ENCODE results near the gene SPEF1.

Gene SPEF1

DNA sequence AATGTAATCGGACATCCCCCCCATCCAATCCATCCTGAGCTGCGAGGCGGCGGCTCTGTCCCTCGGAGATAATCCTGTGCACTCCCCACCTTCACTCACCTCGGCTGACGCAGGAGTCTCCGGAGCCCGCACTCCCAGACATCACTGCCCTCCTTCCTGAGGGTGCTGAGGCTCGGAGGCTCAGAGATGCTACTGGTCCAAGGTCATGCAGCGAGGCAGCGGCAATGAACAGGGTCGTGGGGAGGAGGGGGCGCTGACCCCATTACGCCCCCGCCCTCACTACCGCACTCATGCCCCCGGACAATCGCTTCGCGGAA lies 14.2 kb downstream of the SPEF1 start:
- DNase-seq (ENCODE audit: low read depth, low spot score) = no peak

DNA sequence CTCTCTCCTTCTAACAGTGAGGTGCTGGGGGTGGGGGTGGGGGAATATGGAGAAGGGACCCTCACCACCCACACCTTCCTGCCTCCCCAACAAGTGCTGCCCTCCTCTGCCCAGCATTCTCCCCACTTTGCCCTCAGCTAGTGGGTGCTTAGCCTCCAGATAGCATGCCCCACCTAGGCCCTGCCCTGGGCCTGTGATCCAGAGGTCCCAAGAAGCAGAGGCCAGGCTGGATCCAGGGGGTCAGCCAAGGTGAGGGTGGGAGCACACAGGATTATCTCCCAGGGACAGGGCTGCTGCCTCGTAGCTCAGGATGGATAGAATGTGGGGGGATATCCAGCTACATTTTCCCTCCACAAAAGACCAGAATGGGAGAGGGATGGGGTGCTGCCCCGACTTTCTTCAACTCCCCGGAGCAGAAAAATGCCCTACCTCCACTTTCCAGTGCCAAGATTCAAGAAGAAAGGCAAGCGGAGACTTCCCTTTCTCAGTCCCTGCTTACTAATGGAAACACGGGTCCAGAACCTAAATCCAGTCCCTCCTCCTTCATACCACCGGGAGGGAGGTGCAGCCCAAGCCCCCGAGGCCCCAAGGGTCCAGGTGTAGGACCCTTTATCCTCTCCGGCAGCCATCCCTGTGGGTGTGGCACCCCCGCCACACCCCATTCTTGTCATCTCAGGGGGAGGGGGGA lies 14.7 kb downstream of the SPEF1 start:
- no peak for DNase-seq (ENCODE audit: low read depth, low spot score)

- DNase-seq (ENCODE audit: low read depth, low spot score) = no peak
Measured at GRCh38 chr20:3765171-3765882, 15.9 kb downstream of the SPEF1 start.

GRCh38 chr20:3764659-3765058 lies 16.6 kb downstream of the SPEF1 start:
- no peak for DNase-seq (ENCODE audit: low read depth, low spot score)

DNA sequence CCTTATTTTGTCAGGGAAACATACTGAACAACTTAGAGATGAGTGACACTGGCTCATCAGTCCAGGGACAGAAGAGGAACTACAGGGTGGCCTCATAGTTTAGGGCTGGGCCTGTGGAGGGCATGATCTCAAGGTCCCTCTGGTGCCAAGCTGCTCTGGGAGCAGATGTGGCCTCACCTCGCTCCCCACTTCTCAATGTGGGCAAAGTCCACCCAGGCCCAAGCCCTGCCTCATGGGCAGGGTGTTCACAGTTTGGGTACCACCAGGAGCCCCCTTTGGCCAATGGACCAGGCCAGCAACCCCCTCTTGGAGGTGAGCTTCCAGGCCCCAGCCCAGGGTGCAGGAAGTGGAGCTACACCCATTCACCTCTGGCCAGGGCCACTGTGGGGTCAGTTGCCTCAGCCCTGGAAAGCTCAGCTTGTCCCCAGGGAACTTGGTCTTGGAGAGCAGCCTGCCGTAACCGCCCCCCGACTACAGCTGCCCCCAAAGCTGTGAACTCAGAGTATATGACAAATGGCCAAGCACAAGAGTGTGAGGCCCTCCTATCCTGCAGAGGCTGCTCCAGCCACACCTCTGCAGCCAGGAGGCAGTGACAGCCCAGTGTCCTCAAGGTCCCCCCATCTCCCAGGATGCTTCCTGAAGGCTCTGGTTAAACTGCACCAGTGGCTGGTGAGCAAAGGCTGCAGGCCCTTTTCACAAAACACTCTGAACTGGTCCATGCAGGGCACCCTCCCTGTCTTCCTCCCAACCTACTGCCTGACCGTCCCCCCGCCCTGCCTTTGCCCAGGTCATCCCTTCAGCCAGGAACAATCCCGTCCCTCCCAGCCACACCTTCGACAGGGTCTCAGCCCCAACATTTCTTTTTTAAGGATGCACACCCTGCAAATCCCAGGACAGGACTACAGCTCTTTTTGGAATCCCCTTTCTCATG lies 17.3 kb downstream of the SPEF1 start:
- DNase-seq (ENCODE audit: low read depth, low spot score) = no peak

GRCh38 chr20:3760655-3761348 lies 20.4 kb downstream of the SPEF1 start:
- DNase-seq (ENCODE audit: low read depth, low spot score) = no peak

GRCh38 chr20:3759884-3760283 lies 21.4 kb downstream of the SPEF1 start:
- DNase-seq (ENCODE audit: low read depth, low spot score) = no peak

DNA sequence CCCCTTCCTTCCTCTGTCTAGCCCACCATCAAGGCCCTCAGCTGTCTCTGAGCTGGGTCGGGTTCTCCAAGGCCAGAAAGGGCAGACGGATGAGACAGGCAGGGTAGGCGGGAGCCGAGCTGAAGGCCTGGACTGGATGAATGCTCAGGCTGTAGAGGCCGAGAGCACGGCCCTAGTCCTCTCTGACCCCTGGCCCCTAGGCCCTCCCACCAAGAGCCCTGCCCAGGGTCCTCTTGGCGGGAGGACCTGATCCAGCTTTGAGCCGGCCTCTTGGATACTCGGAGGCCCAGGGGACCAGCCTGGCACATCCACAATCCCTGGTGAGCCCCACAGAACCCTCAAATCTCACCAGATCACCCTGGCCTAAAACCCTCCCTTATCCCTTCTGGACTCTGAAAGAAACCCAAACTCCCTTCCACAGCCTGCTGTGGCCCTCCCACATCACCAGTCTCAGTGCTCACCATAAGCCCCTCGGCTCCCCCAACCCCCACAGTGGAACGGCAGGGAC lies 21.9 kb downstream of the SPEF1 start:
- no peak for DNase-seq (ENCODE audit: low read depth, low spot score)

DNA sequence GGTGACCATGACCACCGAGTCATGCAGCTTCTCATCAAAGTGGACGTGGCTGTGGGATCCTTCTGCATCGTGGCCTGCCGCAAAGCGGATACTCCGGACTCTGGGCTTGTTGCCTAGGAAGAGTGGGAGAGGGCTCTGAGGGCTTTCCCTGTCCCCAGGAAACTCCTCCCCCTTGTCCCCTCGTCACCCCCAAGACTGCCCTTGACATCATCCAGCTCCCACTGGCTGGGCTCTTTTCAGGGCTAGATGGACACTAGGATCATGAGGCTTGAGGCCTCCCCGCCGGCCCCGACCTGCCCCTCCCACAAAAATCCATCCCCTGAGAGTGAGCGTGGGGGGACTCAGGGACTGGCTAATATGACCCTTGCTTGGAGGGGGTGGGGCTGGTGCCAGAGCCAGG lies 22.7 kb downstream of the SPEF1 start:
- DNase-seq (ENCODE audit: low read depth, low spot score) = no peak

GRCh38 chr20:3757268-3757667 lies 24.0 kb downstream of the SPEF1 start:
- no peak for DNase-seq (ENCODE audit: low read depth, low spot score)

DNA sequence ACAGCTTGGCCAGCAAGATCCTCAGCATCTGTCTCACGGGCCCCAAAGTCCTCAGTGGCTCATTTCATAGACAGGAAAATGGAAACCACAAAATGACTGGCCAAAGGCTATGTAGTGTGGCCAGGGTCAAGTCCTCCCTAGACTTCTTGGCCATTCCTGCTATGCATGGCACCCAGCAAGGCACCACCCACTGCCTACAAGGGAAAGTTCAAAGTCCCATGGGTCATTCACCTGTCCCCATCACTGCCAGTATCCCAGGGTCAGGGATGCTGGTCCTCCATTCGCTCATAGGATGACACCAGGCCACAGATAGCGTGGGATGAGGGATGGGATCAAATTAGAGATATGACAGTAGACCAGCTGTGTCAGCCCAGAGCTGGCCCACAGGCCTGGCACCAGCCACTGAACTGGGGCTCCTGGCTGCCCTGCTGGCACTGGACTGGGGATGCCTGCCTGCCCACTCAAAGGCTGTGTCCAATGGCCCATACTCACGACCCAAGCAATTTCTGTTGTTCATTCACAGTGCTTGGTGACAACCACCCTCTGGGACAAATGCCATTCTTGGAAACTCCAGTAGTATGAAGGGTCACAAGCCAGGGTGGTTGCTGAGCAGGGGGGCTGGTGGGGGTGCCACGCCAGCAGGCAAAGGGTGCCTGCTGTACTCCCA lies 25.3 kb downstream of the SPEF1 start:
- DNase-seq (ENCODE audit: low read depth, low spot score) = no peak

- DNase-seq (ENCODE audit: low read depth, low spot score) = no peak
Measured at GRCh38 chr20:3755269-3755668, 26.0 kb downstream of the SPEF1 start.

DNA sequence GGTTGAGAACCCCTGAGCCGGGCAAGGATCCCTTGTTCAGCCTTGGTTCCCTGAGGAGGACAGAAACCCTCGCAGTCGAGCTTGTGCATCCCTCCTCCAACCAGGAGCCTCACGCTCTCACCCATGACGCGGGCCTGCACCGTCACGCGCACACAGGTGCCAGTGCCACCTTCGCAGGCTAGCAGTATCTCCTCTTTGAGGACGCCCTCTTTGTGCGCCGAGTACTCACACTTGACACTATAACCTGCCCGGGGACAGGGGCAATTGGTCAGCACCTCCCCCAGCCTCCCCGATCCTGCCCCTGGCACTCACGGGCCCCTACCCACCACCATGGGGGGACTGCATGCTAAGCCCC lies 27.0 kb downstream of the SPEF1 start:
- DNase-seq (ENCODE audit: low read depth, low spot score) = no peak

GRCh38 chr20:3753501-3754275 lies 27.6 kb downstream of the SPEF1 start:
- no peak for DNase-seq (ENCODE audit: low read depth, low spot score)

DNA sequence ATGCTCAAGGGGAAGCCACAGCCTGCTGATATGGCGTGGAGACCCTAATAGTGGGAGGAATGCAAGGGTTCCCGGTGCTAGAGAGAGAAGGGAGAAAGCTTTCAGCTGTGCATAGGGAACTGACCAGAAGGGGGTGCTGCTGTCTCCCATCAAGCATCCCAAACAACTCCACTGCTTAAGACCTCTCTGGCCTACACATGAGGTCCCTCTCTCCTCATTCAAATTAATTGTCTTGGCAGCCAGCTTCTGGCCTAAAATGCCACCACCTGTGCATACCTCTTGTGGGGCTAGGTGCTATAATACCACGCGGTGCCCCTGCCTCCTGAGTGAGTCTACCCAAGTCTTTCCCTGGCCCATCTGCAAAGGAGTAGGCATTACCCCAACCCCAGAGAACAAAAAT lies 28.1 kb downstream of the SPEF1 start:
- no peak for DNase-seq (ENCODE audit: low read depth, low spot score)

GRCh38 chr20:3752386-3752759 lies 28.9 kb downstream of the SPEF1 start:
- DNase-seq (ENCODE audit: low read depth, low spot score) = no peak

GRCh38 chr20:3751675-3752385 lies 29.4 kb downstream of the SPEF1 start:
- DNase-seq (ENCODE audit: low read depth, low spot score) = no peak

DNA sequence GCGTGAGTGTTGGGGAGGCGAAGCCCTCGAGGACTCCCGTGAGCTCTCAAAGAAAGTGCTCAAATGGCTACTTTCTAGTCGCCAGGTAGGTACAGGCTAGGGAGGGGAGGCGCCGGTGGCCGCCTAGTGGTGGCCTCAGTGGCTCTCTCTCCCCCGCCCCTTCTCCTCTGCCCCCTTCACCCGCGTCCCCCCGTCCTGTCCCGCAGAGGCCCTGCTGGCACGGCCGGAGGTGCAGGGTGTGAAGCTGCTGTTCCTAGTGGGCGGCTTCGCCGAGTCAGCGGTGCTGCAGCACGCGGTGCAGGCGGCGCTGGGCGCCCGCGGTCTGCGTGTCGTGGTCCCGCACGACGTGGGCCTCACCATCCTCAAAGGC lies 30.0 kb downstream of the SPEF1 start:
- DNase-seq (ENCODE audit: low read depth, low spot score) = no peak

- DNase-seq (ENCODE audit: low read depth, low spot score) = no peak
Measured at GRCh38 chr20:3749689-3750531, 31.3 kb downstream of the SPEF1 start.
